GM21526 (cell line): ENCODE measurements around the gene SKI.
"Not testable (repeated sequence)": the region's sequence is repeated elsewhere in the genome, so short reads cannot be mapped to it uniquely, and the experiment has no call there.

Experiments used
- ATAC-seq: cut with Tn5 transposase; IDR thresholded peaks from one replicate; pipeline ENCODE4 v1.9.1; 2021; ENCODE audit warnings: moderate library complexity; ENCODE audit not compliant: unreplicated experiment, low FRiP score

SKI gene

GRCh38 chr1:2330519-2331199, 102.5 kb downstream of the SKI start:
- ATAC-seq, result no peak

- ATAC-seq, result no peak
Observed at GRCh38 chr1:2331200-2331544, 103.1 kb downstream of the SKI start.

GRCh38 chr1:2331580-2331979, 103.5 kb downstream of the SKI start:
- ATAC-seq, result not testable (repeated sequence)

- ATAC-seq, result no peak
Observed at GRCh38 chr1:2334366-2334765, 106.2 kb downstream of the SKI start.

GRCh38 chr1:2334883-2335534, 106.9 kb downstream of the SKI start:
- ATAC-seq, result no peak

- no peak for ATAC-seq
Observed at GRCh38 chr1:2335721-2336455, 107.8 kb downstream of the SKI start.

GRCh38 chr1:2336499-2336898, 108.4 kb downstream of the SKI start:
- no peak for ATAC-seq

GRCh38 chr1:2337081-2337480, 109.0 kb downstream of the SKI start:
- no peak for ATAC-seq

- no peak for ATAC-seq
Observed at GRCh38 chr1:2337501-2337900, 109.4 kb downstream of the SKI start.

GRCh38 chr1:2339206-2340085, 111.3 kb downstream of the SKI start:
- ATAC-seq, result no peak

GRCh38 chr1:2340086-2340917, 112.2 kb downstream of the SKI start:
- ATAC-seq, result no peak

GRCh38 chr1:2340918-2341254, 112.8 kb downstream of the SKI start:
- ATAC-seq, result no peak

GRCh38 chr1:2341706-2342383, 113.7 kb downstream of the SKI start:
- no peak for ATAC-seq

GRCh38 chr1:2342384-2343022, 114.4 kb downstream of the SKI start:
- ATAC-seq, result no peak

GRCh38 chr1:2343023-2343935, 115.2 kb downstream of the SKI start:
- no peak for ATAC-seq

- no peak for ATAC-seq
Observed at GRCh38 chr1:2344121-2344681, 116.1 kb downstream of the SKI start.

GRCh38 chr1:2344744-2345296, 116.7 kb downstream of the SKI start:
- no peak for ATAC-seq
